SU-DHL-6 (cell line): ENCODE data around the gene FBXW11.

Experiments
- H2AFZ ChIP-seq: fragments of 200-600 bp; sonication (generic); 2 replicates; pipeline ENCODE4 v1.6.1; 2014; ENCODE audit warnings: low read depth, mild to moderate bottlenecking, moderate library complexity, mixed read lengths, antibody characterized with exemption, low read length; ENCODE audit not compliant: severe bottlenecking
- H3F3A ChIP-seq: fragments of 200-600 bp; shearing (Covaris generic); 2 replicates; pipeline ENCODE4 v1.6.0; 2016; ENCODE audit warnings: antibody characterized with exemption, mild to moderate bottlenecking; ENCODE audit not compliant: insufficient read depth
- H3K27ac ChIP-seq: fragments of 200-600 bp; sonication (generic); 2 replicates; pipeline ENCODE4 v1.5.1; 2016; ENCODE audit warnings: low read depth, mild to moderate bottlenecking, low read length, moderate library complexity, mixed read lengths
- H3K27me3 ChIP-seq: fragments of 200-600 bp; sonication (generic), shearing (Covaris generic); 2 replicates; pipeline ENCODE4 v1.6.0; 2014; ENCODE audit warnings: mild to moderate bottlenecking, low read length
- H3K36me3 ChIP-seq: fragments of 200-600 bp; sonication (generic); 2 replicates; pipeline ENCODE4 v1.6.1; 2014; ENCODE audit warnings: mild to moderate bottlenecking, low read length, mixed read lengths
- H3K4me2 ChIP-seq: fragments of 300-600, 200-600 bp; shearing (Covaris generic), sonication (generic); 2 replicates; pipeline ENCODE4 v1.6.0; 2014; ENCODE audit warnings: low read length, low read depth, mild to moderate bottlenecking; ENCODE audit not compliant: poor library complexity, severe bottlenecking
- H3K4me3 ChIP-seq: fragments of 200-600 bp; sonication (generic); 2 replicates; pipeline ENCODE4 v1.5.1; 2014; ENCODE audit warnings: antibody characterized with exemption, low read length, mild to moderate bottlenecking, mixed read lengths; ENCODE audit not compliant: insufficient read depth, poor library complexity, severe bottlenecking
- H3K79me2 ChIP-seq: fragments of 200-600 bp; sonication (generic); 2 replicates; pipeline ENCODE4 v1.6.1; 2014; ENCODE audit warnings: mild to moderate bottlenecking, low read length, moderate library complexity; ENCODE audit not compliant: insufficient read depth
- H3K9ac ChIP-seq: fragments of 200-600 bp; sonication (generic); 2 replicates; pipeline ENCODE4 v1.7.0; 2014; ENCODE audit warnings: mild to moderate bottlenecking, low read length
- H3K9me2 ChIP-seq: fragments of 200-600 bp; sonication (generic); replicated peaks from 2 replicates; pipeline ENCODE4 v1.6.1; 2014; ENCODE audit warnings: low read length; ENCODE audit not compliant: insufficient read depth
- H3K9me3 ChIP-seq: fragments of 200-600 bp; sonication (generic); 2 replicates; pipeline ENCODE4 v1.6.1; 2014; ENCODE audit warnings: low read length, mixed read lengths; ENCODE audit not compliant: insufficient read depth
- H4K20me1 ChIP-seq: fragments of 200-600 bp; sonication (generic); 2 replicates; pipeline ENCODE4 v1.6.1; 2014; ENCODE audit warnings: low read depth, mild to moderate bottlenecking, antibody characterized with exemption, low read length, moderate library complexity, mixed read lengths
- EZH2phosphoT487 ChIP-seq: fragments of 200-600 bp; sonication (generic), shearing (Covaris generic); conservative IDR thresholded peaks from 2 replicates; pipeline ENCODE4 v1.6.1; 2018; ENCODE audit warnings: mild to moderate bottlenecking, antibody characterized with exemption, low read length, moderate library complexity, mixed read lengths
- TF ChIP-seq, protein P1 (sequence below): fragments of 200-600 bp; sonication (generic); IDR thresholded peaks from one replicate; pipeline ENCODE4 v1.5.1; 2017; ENCODE audit warnings: antibody characterized with exemption, mild to moderate bottlenecking, low read length, moderate library complexity; ENCODE audit not compliant: insufficient read depth, poor library complexity, severe bottlenecking

FBXW11 gene

GRCh38 chr5:171969288-171969880 lies 37.1 kb downstream of the FBXW11 start:
- peaks cover 10% of the 10 kb centered on the region; the same call in 1 of the 2 replicates for H3K36me3 ChIP-seq

DNA sequence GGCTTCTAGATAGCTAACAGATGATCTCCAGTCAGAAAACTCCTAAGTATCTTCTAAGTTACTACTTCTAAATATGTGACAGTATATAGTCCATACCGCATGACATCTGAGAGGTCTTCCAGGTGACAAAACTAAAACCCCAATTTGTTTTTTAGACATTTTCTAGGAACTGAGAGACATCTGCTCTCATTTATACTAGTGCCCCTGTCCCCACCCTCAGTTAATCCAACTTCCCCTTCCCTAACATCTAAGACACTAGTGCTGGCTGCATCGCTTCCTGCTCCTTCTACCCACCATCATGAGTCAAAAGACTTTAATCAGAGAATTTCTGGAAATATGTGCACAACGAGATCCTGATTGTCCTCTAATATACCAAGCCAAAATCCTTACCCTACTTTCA lies 37.9 kb downstream of the FBXW11 start:
- no peaks in the 10 kb centered on the region for H4K20me1 ChIP-seq
- H3K4me2 ChIP-seq, result peak overlapping the region; percentile 11
- H3K27ac ChIP-seq, result peak overlapping the region; percentile 23
- H3K27me3 ChIP-seq, result no peaks in the 10 kb centered on the region
- peaks cover 8% of the 10 kb centered on the region; the same call in 1 of the 2 replicates for H3F3A ChIP-seq
- no peak for TF ChIP-seq EZH2phosphoT487
- TF ChIP-seq, protein P1, sequence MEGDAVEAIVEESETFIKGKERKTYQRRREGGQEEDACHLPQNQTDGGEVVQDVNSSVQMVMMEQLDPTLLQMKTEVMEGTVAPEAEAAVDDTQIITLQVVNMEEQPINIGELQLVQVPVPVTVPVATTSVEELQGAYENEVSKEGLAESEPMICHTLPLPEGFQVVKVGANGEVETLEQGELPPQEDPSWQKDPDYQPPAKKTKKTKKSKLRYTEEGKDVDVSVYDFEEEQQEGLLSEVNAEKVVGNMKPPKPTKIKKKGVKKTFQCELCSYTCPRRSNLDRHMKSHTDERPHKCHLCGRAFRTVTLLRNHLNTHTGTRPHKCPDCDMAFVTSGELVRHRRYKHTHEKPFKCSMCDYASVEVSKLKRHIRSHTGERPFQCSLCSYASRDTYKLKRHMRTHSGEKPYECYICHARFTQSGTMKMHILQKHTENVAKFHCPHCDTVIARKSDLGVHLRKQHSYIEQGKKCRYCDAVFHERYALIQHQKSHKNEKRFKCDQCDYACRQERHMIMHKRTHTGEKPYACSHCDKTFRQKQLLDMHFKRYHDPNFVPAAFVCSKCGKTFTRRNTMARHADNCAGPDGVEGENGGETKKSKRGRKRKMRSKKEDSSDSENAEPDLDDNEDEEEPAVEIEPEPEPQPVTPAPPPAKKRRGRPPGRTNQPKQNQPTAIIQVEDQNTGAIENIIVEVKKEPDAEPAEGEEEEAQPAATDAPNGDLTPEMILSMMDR, result no peak
- H3K9me3 ChIP-seq, result peaks cover 12% of the 10 kb centered on the region; the same call in 1 of the 2 replicates
- H2AFZ ChIP-seq, result no peak overlapping the region
- H3K9me2 ChIP-seq, result no peaks in the 10 kb centered on the region
- peaks cover 92% of the 10 kb centered on the region for H3K79me2 ChIP-seq
- no peak overlapping the region for H3K9ac ChIP-seq
- peaks cover 10% of the 10 kb centered on the region; the same call in 1 of the 2 replicates for H3K36me3 ChIP-seq
- no peak overlapping the region for H3K4me3 ChIP-seq

More at GRCh38 chr5:171969288-171969880, 37.1 kb downstream of the FBXW11 start:
- Histone ChIP-seq H3K27me3 (no peaks in the 10 kb centered on the region), H3F3A (peaks cover 8% of the 10 kb centered on the region; the same call in 1 of the 2 replicates), H2AFZ (no peak overlapping the region), H3K9me3 (peaks cover 12% of the 10 kb centered on the region; the same call in 1 of the 2 replicates), H3K4me3 (no peak overlapping the region), H4K20me1 (no peaks in the 10 kb centered on the region), H3K9me2 (no peaks in the 10 kb centered on the region), H3K4me2 (no peak overlapping the region), H3K79me2 (peaks cover 90% of the 10 kb centered on the region), H3K9ac (no peak overlapping the region), H3K27ac (peak overlapping the region; percentile 23; the same call in 1 of the 2 replicates)
- TF ChIP-seq, protein P1, result no peak
- no peak for TF ChIP-seq EZH2phosphoT487

DNA sequence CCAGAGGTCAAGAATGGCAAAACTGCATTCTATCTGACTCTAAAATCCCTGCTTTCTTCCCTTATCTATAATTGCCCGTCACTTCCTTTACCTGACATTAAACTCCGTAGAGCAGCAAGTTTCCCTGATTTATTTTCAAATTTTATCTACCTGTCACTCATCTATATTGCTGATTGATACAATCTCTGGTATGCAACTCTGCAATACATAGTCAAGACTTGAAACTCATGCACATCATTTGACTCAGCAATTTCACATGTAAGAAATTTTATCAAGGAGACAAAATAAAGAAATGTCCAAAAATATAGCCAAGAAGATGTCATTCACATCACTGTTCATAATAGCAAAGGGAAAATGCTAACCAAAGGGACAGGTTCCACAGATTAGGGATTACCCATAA lies 39.5 kb downstream of the FBXW11 start:
- H4K20me1 ChIP-seq, result no peaks in the 10 kb centered on the region
- H3K27me3 ChIP-seq, result no peaks in the 10 kb centered on the region
- TF ChIP-seq EZH2phosphoT487, result no peak
- TF ChIP-seq, protein P1, result no peak
- peaks cover 12% of the 10 kb centered on the region; the same call in 1 of the 2 replicates for H3K9me3 ChIP-seq
- no peak overlapping the region for H3K27ac ChIP-seq
- H3K9me2 ChIP-seq, result no peaks in the 10 kb centered on the region
- peaks cover 97% of the 10 kb centered on the region for H3K79me2 ChIP-seq
- H3K4me3 ChIP-seq, result no peak overlapping the region
- no peak overlapping the region for H3K9ac ChIP-seq
- no peak overlapping the region for H2AFZ ChIP-seq
- peaks cover 10% of the 10 kb centered on the region; the same call in 1 of the 2 replicates for H3K36me3 ChIP-seq
- no peak overlapping the region for H3K4me2 ChIP-seq
- H3F3A ChIP-seq, result peaks cover 8% of the 10 kb centered on the region; the same call in 1 of the 2 replicates
